Stimulated activated CD4-positive, alpha-beta T cell treated with anti-CD3 and anti-CD28 coated beads, Interleukin-15, amount 100 ng/mL, for 48 hours (primary cell): ENCODE measurements around the gene ACOXL.

Experiments used
- DNase-seq, 2 donors: peaks; one replicate each; pipeline ENCODE4 v3.0.0-alpha.2; 2020; ENCODE audit warnings: low read depth in 2 of 2

The ACOXL gene

DNA sequence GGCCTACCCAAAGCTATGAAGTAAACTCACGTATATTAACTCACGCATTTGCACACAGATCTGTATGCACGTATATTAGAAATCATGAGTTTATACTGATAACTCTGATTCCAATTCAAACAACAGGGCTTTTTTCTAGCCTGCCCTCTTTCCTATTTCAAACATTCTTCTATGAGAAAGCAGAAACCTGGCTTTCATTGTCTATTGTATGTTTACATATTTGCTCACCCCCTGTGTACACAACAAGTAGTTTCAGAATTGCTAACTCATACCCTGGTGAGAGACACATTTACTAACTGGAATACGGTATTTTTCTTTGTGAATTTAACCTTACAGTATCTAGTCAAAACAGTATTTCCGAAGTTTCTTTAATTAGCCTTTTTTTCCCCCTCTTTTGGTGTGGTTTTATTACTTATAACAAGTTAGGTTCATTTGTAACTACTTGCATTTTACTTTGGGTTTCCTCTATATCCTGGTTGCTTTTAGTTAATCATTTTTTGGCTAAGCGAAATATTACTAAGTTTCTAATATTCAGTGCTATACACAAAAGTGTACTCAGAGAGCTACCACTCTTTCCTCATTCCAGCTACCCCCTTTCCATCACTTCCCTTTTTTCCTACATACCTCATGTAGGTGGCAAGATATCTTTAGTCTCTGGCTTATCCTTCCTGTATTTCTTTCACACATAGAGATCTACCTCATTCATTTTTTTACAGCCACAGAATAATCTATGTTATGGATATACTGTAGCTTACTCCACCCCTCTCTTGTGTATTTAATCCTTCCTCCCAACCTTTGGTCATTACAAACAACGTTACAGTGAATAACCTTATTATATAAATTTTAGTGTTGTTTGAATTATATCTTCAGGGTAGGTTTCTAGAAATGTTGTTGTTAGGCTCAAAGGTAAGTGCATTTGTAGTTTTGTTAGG lies 275.6 kb downstream of the ACOXL start:
- no peak for DNase-seq

DNA sequence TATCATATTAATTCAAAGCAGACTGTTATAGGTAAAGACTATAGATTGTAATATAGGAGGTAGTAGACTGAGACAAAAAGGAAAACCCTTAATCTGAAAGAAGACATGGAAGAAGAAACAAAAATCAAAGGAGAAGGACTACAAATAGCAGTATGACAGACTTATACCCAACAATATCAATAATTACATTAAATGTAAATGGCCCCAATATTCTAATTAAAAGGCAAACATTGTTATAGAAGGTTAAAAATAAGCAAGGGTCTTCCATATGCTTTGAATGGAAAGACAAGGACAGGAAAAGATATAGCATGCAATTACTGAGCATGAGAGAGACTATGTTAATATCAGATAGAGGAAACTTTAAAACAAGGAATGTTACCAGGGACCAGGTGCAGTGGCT lies 278.8 kb downstream of the ACOXL start:
- DNase-seq: no peak

DNA sequence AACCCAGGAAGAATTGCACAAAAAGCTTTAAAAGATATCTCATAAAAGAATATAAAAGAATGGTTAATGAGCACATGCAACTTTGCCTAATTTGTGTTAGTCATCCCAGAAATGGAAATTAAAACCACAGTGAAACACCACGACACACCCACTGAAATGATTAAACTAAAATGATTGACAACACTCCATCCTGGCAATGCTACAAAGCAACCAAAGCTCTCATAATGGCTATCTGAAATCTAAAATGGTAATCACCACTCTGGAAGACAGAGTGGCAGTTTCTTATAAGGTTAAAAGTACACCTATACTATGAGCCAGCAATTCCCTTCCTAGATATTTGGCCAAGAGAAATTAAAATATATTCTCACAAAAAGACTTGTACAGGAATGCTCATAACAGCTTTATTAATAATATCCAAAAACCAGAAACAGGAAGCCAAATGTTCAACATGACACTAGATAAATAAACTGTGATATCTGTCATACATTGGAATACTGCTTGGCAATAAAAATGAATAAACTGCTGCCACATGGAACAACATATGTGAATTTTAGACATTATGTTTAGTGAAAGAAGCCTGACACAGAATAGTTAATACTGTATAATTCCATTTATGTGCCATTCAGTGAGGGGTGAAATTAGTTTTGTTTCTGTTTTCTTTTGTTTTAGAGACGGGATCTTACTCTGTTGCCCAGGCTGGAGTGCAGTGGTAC lies 283.1 kb downstream of the ACOXL start:
- DNase-seq: no peak

DNA sequence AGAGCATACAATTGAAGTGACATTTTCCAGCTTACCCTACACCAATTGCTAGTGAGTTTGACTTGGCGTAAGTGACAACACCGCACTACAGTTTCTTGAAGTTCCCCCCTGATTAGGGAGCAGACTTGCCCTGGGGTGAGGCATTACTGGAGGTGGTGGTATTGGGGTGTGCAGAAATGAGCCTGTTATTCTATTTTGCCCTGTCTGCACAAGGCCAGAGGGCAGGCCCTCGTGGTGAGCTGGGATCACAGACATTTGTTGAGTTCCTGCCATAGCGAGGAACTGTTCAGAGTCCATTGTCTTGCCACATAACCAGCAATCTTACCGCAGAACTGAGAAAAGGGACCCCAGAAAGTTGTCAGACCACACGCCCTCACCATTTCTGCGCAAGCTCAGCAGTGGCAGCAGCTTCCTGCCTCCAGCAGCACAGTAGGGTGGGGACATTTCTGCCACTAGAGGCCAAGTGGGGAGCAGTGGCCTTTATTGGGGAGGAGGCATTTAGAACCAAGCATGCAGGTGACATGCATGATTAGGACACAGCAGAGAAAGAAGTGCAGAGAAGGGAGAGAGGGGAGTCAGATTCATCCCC lies 284.8 kb downstream of the ACOXL start:
- DNase-seq: no peak

DNA sequence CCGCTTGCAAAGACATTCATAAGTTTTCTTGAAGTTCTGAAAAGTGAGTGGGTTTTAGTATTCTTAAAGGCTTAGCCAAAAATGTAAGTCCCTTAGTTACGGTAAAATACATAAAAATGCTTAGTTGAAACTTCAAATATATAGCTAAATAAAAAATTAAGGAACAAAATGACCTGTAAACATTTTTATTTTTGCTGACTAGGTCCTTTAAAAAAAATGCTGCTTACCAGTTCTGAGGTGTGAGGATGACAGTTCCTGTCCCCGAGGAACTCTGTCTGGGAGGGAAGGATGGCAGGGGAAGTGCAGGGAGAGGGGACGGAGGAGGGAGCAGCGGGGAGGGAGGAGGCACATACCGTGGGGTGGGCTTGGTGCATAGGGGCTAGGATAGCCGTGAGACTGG lies 285.5 kb downstream of the ACOXL start:
- no peak for DNase-seq

DNA sequence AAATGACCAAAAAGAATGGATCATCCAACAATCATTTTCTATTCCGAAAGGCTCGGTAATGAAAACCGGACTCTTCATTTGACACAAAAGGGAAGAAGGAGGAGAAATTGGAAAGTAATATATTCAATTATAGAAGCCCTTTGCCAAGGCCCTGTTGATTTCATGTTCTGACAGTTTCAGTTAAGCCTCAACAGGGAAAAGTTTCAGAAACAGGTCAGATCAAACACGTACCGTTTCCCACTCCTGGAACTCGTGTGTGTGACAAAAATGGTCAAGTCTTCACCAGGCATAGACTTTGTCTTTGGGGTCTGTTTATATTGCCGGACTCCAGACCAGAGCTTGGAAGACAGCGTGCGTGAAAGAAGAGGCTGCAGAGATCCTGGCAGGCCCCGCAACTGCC lies 287.0 kb downstream of the ACOXL start:
- no peak for DNase-seq

DNA sequence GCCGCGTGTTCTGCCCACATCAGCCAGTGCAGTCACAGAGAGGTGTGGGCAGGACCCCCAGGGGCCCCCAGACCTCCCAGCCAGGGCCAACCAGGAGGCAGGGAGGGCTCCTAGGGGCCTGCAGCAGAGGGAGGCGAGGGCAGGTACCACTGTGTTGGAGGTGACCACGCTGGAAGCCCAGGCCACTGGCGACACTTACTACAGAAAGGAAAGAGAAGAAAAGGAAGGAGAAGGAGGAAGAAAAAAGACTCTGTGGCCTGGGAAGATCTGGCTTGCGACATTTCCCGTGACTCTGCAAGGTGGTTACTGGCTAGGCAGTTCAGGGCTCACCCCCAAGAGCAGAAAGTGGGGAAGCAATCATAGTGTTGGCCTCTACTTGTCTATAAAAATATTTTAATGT lies 290.3 kb downstream of the ACOXL start:
- DNase-seq: no peak

DNA sequence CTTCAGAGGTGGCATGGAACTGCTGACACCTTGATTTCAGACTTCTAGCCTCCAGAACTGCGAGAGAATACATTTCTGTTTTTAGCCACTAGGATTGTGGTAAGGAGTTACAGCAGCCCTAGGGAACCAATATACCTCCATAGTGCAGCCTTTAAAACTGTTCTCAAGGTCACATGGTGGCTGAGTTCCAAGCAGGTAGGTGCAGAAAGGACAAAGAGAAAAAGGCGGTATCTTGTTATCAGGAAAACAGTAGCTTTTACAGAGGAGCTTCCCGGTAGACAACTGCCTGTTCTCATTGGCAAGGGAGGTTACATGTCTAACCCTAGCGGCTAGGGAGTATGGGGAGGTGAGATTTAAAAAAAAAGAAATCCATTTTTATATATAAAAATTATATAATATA lies 292.1 kb downstream of the ACOXL start:
- no peak for DNase-seq

DNA sequence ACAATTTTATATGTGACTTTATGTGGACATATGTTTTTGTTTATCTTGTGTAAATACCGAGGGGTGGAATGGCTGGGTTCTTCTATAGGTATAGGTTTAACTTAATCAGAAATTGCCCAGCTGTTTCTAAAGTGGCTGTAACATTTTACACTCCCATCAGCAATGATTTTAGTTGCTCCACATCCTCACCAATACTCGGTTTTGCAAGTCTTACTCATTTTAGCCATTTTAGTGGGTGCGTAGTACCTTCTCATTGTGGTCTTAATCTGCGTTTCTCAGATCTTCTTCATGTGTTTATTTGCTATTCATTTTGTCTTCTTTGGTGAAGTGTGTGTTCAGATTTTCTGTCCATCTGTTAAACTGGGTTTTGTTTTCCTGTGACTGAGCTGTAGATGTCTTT lies 292.9 kb downstream of the ACOXL start:
- no peak for DNase-seq

DNA sequence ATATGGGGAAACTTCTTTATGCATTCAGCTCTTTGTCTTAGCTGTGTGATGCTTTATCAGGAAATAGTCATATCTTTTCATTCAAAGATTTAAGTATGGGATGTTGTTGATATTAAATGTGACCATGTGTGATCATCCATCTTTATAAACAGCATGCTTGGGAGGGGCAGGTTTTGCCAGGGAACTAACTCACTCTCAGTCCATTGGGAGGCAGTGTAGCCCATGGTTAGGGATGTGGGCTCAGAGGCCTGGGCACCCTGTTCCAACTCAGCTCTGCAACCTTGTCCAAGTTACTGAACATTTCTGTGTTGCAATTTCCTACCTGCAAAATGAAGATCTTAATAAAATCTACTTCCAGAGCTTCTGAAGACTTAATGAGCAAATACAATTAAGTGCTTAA lies 296.3 kb downstream of the ACOXL start:
- DNase-seq: no peak

DNA sequence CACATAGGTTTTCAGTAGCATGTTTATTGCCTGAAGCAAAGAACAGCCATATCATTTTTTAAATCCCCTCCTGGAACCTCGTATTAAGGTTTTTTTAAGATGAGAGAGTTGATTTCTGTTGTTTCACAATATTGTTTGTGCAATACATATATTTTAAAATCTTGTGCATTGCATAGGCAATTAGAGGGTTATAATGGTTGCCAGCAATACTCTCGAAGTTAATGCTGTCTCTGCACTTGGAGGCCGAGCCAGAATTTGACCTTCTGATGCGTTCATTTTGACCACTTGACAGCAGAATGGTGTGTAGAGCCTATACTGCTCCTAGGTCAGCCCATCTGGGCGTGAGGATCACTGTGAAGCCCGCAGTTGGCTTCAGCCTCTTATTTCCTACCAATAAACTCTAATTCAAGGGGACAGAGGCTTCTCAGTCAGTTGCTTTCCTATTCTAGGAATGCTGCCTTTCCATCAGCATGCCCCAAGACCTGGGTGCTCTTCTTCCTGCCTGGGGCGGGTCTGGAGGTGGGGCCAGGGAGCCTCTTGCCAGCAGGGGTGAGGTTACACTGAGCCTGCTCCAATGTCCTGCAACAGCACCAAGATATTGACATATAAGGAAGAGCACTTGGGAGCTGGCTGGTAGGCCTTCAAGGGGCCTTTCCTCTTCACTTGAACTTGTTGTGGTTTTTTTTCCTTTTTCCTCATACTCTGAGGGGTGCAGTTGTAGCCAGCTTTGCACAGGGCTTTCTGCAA lies 297.0 kb downstream of the ACOXL start:
- no peak for DNase-seq

DNA sequence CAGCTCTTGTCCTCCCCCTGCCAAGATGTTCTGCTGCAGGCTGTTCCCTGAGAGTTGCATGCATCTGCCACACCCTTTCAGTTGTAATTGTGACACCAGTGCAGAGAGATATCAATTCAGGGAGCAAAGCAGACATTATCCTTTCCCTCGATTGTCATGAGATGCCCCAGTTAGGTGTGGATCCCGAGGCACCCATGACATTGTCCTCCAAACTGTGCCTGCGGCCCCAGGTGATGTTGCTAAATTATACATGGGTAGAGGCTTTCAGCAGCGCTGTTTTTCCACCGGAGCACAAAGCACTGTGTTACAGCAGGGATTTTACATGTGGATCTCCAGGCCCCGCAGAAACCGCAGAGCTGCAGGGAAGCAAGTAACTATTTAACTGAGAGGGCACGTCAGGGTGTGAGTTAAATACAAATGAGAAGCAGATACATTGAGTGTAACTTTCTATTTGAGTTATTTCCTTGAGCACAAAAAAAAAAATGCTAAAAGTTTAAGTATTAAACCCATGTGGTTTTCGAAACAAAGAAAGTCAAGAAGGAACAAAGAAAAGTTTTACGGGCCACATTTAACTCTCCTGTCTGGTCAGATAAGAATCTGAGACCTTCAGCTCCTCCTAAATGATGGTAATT lies 298.0 kb downstream of the ACOXL start:
- no peak for DNase-seq

DNA sequence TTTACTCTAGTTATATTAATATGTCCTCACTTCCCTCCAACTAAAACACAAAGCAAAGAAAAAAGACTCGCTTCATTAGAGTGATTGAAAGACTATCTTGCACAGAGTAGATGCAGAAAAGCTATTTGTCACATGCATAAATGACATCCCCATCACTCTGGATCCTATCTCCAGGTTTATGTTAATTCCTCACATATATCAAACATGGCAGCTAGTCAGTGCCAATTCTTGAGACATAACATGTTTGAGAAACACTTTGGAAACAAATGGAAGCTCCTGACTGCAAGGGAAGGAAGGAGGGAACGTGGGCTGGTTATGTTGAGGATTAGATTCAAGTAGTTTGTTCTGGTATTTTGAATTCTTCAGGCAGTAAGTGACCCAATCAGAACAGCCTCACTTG lies 298.6 kb downstream of the ACOXL start:
- no peak for DNase-seq

DNA sequence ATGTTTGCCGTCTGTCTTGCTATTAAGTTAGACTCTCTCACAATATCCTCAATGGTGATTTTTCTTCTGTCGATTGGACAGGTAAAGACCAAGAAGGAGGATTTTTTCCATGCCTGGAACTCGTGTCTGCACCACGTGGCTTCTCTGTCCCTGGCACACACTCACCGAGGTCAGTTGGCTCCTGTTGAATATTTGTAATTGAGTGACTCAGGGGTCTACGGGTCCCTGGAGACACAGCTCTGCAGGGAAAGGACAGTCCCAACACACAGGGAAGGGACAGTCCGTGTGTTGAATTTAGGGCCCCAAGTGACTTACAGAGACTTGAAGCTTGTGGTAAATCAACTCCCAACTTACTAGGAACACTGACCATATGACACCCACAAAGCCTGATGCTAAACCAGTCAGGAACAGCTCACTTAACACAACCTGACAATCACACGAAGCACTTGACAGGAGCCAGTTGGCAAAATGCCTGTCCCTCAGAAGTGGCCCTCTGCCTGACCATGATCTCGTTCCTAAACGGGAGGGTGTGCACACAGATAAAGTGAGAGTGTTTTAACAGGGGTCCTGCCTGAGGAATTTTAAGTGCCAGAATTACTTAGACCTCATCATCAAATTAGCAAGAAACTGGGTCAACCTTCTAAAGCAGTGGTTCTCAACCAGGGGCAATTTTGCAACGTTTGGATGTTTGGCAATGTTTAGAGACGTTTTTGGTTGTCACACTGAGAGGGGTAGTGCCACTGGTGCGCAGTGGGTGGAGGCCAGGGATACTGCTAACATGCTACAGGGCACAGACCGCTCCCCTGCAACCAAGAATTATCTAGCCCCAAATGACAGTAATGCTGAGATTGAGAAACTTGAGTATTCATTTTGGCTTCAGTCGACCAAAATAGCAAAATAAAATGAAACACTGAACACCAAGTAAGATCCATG lies 299.4 kb downstream of the ACOXL start:
- no peak for DNase-seq

DNA sequence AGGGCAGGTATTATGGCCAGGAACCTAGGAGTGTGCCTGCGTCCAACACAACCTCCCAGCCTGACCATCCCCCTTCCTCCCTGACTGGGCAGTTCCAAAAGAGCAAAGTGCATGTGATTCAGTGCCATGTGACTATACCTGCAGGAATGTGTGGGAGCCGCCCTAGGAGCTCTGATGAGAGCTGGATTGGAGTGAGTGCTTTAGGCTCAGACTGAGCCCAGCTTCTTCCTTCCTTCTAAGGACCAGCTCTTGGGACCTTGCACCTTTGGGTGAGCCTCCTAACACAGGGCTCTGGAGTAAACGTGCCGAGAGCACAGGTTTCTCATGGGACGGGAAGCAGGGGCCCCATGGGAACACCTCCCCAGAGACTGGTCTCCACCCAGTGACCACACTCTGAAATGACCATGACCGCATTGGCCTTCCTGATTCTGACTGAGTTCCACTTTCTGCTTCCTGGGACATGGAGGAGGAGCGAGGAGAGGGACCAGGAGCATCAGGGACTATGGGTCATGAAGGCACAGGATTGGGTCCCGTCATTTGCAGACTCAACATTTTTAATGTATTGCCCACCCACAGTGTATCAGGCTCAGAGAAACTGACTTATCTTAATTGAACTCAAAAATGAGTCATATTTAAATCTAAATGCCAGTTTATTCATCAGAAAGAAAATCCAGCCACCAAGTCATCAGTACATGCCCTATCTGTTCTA lies 300.5 kb downstream of the ACOXL start:
- no peak for DNase-seq

DNA sequence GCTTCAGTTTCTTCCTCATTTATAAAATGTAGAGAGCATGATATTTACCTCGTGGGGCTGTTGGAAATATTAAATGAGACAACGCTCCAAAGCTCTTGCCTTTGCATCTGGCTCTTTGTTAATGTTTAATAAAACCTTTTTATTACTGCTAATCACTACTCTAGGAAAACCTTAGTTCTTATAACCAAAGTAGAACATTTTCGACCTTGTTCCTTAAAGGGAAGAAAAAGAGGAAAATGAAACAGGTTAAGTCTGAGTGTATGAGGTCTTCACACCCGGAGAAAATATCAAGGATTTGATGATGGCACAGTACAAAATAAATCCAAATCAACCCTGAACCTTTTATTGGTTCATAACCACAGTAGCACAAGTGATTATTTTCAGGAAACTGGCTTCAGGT lies 301.8 kb downstream of the ACOXL start:
- no peak for DNase-seq

DNA sequence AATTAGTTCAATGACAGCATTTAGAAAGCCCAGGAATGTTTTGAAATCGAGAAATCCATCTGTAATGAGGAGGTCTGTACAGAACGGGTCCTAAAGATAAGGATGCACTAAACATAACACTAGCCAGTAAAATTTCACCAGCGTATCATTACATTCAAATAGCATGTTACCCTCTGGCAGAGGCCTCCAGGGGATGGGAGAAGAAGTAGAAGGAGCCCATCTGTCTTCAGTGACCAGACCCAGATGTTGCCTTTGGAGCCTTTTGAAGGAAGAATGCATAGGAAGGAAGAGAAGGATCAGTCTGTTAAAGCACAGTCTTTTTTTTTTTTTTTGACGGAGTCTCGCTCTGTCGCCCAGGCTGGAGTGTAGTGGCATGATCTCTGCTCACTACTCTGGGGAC lies 302.2 kb downstream of the ACOXL start:
- no peak for DNase-seq

DNA sequence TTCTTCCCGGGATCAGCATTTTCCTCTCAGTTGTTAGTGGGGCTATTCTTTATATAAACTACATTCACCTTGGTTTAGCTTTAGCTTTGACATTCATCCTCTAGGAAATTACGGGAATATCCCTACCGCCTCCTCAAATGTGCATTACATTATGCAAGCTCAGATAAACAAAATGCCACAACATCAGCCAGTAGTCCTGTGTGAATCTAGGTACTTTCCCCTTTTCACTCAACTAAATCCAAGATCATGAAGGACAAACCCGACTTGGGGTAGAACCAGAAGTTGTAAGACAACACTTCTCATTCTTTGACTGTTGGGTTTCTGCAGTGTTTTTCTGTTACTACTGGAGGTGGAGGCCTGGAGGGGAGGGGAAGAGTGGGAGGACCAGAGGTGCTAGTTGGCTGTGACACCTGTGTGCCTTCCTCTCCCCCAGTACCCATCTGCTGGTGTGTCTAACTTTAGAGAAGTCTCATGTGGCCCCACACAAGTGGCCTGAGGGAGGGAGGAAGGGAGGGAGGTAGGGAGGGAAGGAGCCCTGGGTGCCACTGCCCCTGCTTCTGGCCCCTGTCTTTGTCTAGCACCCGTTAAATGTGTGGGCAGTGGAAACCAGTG lies 303.6 kb downstream of the ACOXL start:
- DNase-seq: no peak

DNA sequence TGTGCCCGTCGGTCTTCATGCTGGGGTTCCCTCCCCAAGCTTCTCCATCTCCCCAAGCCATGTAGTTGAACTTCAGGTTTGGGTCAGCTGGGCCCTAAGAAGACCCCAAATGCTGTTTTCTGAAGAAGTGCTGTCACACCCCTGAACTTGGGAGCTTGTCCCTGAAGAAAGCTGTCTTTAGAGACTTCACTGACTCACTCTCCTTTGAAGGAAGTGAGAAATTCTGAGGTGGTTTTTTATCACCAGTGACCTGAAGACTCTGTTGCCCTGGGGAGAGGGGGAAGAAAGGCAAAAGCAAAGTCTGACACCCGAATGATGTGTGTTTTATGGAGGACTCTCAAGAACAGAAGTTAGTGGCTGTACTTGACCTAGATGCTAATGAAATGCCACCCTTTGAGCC lies 304.8 kb downstream of the ACOXL start:
- no peak for DNase-seq
